NCI-H510A treated with DMSO at 0.1 percent for 48 hours (cell line): Measurements from ENCODE around the gene CCT8.
"Not testable (repeated sequence)": the region's sequence is repeated elsewhere in the genome, so short reads cannot be mapped to it uniquely, and the experiment has no call there.

ENCODE experiments used
- DNase-seq: peaks from one replicate; lab custom pipeline; 2025; lab: John Stamatoyannopoulos, UW

CCT8 gene

GRCh38 chr21:29018540-29018939 is 54.9 kb downstream of the CCT8 start:
- DNase-seq = peak; percentile 33

- no peak for DNase-seq
Observed at GRCh38 chr21:29017639-29018237, 55.7 kb downstream of the CCT8 start.

DNA sequence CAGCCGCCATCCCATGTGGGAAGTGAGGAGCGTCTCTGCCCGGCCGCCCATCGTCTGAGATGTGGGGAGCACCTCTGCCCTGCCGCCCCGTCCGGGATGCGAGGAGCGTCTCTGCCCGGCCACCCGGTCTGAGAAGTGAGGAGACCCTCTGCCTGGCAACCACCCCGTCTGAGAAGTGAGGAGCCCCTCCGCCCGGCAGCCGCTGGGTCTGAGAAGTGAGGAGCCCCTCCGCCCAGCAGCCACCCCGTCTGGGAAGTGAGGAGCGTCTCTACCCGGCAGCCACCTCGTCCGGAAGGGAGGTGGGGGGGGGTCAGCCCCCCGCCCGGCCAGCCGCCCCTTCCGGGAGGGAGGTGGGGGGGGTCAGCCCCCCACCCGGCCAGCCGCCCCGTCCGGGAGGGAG is 62.2 kb downstream of the CCT8 start:
- DNase-seq = not testable (repeated sequence)

DNA sequence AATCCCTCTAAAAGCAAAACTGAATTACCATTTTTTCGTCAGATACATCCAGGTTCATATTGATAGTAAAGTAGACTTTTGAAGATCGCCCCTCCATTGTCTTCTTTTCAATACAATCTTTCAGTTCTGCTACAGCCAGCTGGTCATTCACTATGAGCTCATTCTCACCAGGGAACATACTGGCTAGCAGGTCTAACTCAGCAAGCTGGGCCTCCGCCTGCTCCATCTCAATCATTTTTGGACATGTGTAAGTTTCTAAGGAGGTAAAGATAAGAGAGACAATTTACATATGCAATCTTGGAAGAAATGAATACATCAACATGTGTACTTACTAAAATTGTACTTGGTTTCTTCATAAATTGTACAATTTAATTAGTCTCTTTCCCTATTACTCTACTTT is 65.1 kb downstream of the CCT8 start:
- DNase-seq = no peak

DNA sequence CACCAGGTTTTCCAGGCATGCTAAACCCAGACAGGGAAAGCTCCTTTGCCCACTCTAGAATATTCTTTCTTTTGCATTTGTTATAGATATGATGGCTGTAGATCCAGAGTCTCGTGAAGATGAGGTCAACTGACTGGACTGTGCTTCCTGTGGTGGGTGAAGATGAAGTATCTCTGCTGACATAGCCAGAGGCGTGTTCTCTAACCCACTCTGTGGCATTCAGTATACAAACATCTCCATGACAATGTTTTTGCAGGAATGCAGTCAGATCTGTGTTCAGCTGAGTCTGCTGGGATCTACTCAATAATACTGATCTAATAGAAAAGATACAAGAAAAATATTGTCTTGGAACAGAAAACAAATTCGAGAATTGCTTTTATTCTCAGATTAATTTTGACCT is 65.6 kb downstream of the CCT8 start:
- no peak for DNase-seq

- DNase-seq = no peak
Observed at GRCh38 chr21:29007135-29007534, 66.3 kb downstream of the CCT8 start.
